ENCODE results near the gene LIPC.

DNA sequence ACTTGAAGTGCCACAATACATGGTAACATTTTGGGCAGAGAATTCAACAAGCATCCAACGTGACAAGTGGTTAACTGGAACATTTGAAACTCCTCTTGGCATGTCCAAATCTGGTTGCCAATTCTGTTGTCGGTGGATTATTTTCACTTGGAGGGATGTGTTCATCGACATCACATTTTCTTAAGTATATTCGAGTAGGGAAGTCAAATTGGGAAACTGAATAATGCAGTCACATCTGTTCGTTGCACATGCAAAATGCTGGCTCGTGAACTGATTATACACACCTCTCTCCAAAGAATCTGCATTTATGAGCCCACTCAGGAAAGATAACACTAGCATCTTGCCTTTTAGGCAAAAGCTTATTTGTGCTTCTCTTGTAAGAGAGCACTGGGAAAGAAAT is 139.7 kb downstream of the LIPC start:
- no peak for TF ChIP-seq POLR2A (IDR thresholded peaks at IDR 0.05; ENCODE audit: extremely low read depth, insufficient read length)
- TF ChIP-seq, protein P1, sequence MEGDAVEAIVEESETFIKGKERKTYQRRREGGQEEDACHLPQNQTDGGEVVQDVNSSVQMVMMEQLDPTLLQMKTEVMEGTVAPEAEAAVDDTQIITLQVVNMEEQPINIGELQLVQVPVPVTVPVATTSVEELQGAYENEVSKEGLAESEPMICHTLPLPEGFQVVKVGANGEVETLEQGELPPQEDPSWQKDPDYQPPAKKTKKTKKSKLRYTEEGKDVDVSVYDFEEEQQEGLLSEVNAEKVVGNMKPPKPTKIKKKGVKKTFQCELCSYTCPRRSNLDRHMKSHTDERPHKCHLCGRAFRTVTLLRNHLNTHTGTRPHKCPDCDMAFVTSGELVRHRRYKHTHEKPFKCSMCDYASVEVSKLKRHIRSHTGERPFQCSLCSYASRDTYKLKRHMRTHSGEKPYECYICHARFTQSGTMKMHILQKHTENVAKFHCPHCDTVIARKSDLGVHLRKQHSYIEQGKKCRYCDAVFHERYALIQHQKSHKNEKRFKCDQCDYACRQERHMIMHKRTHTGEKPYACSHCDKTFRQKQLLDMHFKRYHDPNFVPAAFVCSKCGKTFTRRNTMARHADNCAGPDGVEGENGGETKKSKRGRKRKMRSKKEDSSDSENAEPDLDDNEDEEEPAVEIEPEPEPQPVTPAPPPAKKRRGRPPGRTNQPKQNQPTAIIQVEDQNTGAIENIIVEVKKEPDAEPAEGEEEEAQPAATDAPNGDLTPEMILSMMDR (IDR thresholded peaks at IDR 0.05; ENCODE audit: low read depth, low read length) = no peak
- TF ChIP-seq MYC (IDR thresholded peaks at IDR 0.05; ENCODE audit: low read depth, low read length) = no peak
